Osteocyte (in vitro differentiated cells): ENCODE results near the gene UROD. TPM values are rescaled to one million over a fixed set of nuclear protein-coding genes. Genes with fewer than 3 reads are reported as not detected.
A peak's percentile ranks its signal among the peaks of the same experiment; 100 is the strongest.

Experiments
- DNase-seq: peaks from one replicate; pipeline ENCODE4 v3.0.0; 2021; ENCODE audit warnings: mixed read lengths; ENCODE audit not compliant: unreplicated experiment; ENCODE audit errors: extremely low spot score
- H3K27ac Mint-ChIP-seq: one replicate; pipeline ENCODE4 v1.8.0; 2021; ENCODE audit warnings: mild to moderate bottlenecking, mixed read lengths; ENCODE audit not compliant: unreplicated experiment
- H3K27me3 Mint-ChIP-seq: one replicate; pipeline ENCODE4 v1.8.0; 2021; ENCODE audit warnings: mixed read lengths; ENCODE audit not compliant: unreplicated experiment
- H3K36me3 Mint-ChIP-seq: one replicate; pipeline ENCODE4 v1.8.0; 2021; ENCODE audit warnings: mixed read lengths; ENCODE audit not compliant: unreplicated experiment
- H3K4me1 Mint-ChIP-seq: one replicate; pipeline ENCODE4 v1.8.0; 2021; ENCODE audit warnings: mixed read lengths; ENCODE audit not compliant: unreplicated experiment
- H3K4me3 Mint-ChIP-seq: one replicate; pipeline ENCODE4 v1.8.0; 2021; ENCODE audit warnings: mild to moderate bottlenecking, moderate library complexity, mixed read lengths; ENCODE audit not compliant: unreplicated experiment
- H3K9me3 Mint-ChIP-seq: one replicate; pipeline ENCODE4 v1.8.0; 2021; ENCODE audit warnings: mixed read lengths; ENCODE audit not compliant: unreplicated experiment
- CTCF ChIP-seq: fragments of 200-600 bp; sonication (generic); IDR thresholded peaks from 2 replicates; pipeline ENCODE4 v1.5.0; 2021; ENCODE audit warnings: antibody characterized with exemption, mild to moderate bottlenecking, moderate library complexity
- total RNA-seq: library from RNA; stranded (reverse); gene quantifications from 2 replicates; pipeline ENCODE4 v1.2.1, GENCODE V29; 2021

UROD gene
- total RNA-seq, 1 donor from 2014 or later, result 131 TPM

GRCh38 chr1:45038661-45039364 lies 26.8 kb downstream of the UROD start:
- H3K9me3 Mint-ChIP-seq, result no peaks in the 10 kb centered on the region
- DNase-seq, result peak; percentile 66
- H3K27me3 Mint-ChIP-seq, result peaks cover 9% of the 10 kb centered on the region
- no peaks in the 10 kb centered on the region for H3K36me3 Mint-ChIP-seq
- no peaks in the 10 kb centered on the region for H3K4me1 Mint-ChIP-seq
- no peak overlapping the region for H3K4me3 Mint-ChIP-seq
- TF ChIP-seq CTCF, result no peak
- H3K27ac Mint-ChIP-seq, result no peak overlapping the region

GRCh38 chr1:45040297-45040696 lies 28.2 kb downstream of the UROD start:
- no peaks in the 10 kb centered on the region for H3K4me1 Mint-ChIP-seq

GRCh38 chr1:45043094-45043493 lies 31.0 kb downstream of the UROD start:
- no peaks in the 10 kb centered on the region for H3K4me1 Mint-ChIP-seq
- no peak overlapping the region for H3K27ac Mint-ChIP-seq
- H3K36me3 Mint-ChIP-seq, result no peaks in the 10 kb centered on the region
- TF ChIP-seq CTCF, result no peak
- H3K4me3 Mint-ChIP-seq, result no peak overlapping the region
- H3K9me3 Mint-ChIP-seq, result no peaks in the 10 kb centered on the region
- peaks cover 8% of the 10 kb centered on the region for H3K27me3 Mint-ChIP-seq
- no peak for DNase-seq

More at GRCh38 chr1:45040297-45040696, 28.2 kb downstream of the UROD start:
- no peak overlapping the region for H3K4me3 Mint-ChIP-seq
- DNase-seq, result peak; percentile 13
- H3K27me3 Mint-ChIP-seq, result peaks cover 9% of the 10 kb centered on the region
- TF ChIP-seq CTCF, result no peak
- no peaks in the 10 kb centered on the region for H3K36me3 Mint-ChIP-seq
- no peaks in the 10 kb centered on the region for H3K9me3 Mint-ChIP-seq
- no peak overlapping the region for H3K27ac Mint-ChIP-seq

GRCh38 chr1:45044916-45045315 lies 32.9 kb downstream of the UROD start:
- Mint-ChIP-seq H3K4me1 (no peaks in the 10 kb centered on the region), H3K4me3 (no peak overlapping the region), H3K27ac (no peak overlapping the region), H3K9me3 (no peaks in the 10 kb centered on the region), H3K27me3 (peaks cover 5% of the 10 kb centered on the region), H3K36me3 (no peaks in the 10 kb centered on the region)
- no peak for TF ChIP-seq CTCF
- DNase-seq, result no peak

- TF ChIP-seq CTCF, result no peak
- Mint-ChIP-seq H3K9me3 (no peaks in the 10 kb centered on the region), H3K27me3 (peaks cover 13% of the 10 kb centered on the region), H3K36me3 (no peaks in the 10 kb centered on the region), H3K4me3 (no peak overlapping the region), H3K27ac (no peak overlapping the region), H3K4me1 (peaks cover 2% of the 10 kb centered on the region)
- no peak for DNase-seq
Measured at GRCh38 chr1:45047032-45047431, 35.0 kb downstream of the UROD start.
